HG03039 (cell line): Measurements from ENCODE around the gene SH2B3.
"Not testable (repeated sequence)": the region's sequence is repeated elsewhere in the genome, so short reads cannot be mapped to it uniquely, and the experiment has no call there.

Source experiments
- ATAC-seq: cut with Tn5 transposase; IDR thresholded peaks from one replicate; pipeline ENCODE4 v1.9.1; 2021; ENCODE audit warnings: mild to moderate bottlenecking, moderate library complexity; ENCODE audit not compliant: unreplicated experiment

SH2B3 gene

GRCh38 chr12:111455448-111456320 lies 50.0 kb downstream of the SH2B3 start:
- ATAC-seq = no peak

DNA sequence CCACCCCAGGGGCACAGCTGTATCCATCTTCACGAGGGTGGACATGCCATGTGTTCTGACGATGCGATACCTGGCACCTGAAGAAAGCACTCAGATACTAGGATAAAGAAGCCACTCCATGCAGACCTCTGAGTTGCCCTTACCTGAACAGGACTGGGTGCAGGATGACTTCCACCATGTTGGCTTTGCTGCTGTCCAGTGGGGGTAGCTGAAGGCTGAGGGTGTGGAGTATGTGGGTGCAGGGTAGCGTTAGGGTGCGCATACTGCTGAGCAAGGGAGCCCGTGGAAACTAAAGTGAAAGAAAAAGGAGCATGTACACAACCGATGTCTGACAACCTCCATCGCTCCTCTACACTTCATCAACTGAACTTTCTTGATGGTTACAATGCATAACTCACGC lies 51.3 kb downstream of the SH2B3 start:
- ATAC-seq = no peak

- no peak for ATAC-seq
Measured at GRCh38 chr12:111457577-111457976, 51.9 kb downstream of the SH2B3 start.

DNA sequence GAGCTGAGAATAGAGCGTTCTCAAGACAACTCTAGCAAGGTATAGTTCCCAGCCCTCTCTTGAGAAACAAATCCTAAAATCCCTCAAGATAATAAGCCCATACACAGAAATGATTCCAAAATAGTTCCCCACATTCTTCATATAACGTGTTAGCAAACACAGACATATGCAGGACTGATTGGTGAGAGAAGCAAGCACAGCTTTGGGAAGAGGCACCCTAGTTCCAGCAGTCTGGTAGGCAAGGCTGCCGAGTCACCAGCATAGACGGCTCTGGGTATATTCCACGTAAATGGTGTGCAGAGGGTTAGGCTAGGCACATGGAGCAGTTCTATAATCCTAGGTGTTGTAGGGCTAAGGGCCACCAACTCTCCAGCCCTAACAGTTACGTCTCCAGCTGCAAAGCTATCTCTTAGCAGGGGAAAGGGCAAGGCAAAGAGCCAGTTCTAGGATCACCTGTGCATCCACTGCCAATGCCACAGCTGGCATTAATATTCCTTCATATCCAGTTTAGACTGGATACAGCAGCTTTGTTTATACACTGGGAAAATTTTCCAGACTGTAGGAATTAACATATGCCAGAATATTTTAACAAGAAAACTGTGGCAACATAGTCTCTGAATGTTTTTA lies 52.9 kb downstream of the SH2B3 start:
- ATAC-seq = no peak

- not testable (repeated sequence) for ATAC-seq
Measured at GRCh38 chr12:111460111-111460510, 54.4 kb downstream of the SH2B3 start.

- ATAC-seq = no peak
Measured at GRCh38 chr12:111462210-111462769, 56.6 kb downstream of the SH2B3 start.

DNA sequence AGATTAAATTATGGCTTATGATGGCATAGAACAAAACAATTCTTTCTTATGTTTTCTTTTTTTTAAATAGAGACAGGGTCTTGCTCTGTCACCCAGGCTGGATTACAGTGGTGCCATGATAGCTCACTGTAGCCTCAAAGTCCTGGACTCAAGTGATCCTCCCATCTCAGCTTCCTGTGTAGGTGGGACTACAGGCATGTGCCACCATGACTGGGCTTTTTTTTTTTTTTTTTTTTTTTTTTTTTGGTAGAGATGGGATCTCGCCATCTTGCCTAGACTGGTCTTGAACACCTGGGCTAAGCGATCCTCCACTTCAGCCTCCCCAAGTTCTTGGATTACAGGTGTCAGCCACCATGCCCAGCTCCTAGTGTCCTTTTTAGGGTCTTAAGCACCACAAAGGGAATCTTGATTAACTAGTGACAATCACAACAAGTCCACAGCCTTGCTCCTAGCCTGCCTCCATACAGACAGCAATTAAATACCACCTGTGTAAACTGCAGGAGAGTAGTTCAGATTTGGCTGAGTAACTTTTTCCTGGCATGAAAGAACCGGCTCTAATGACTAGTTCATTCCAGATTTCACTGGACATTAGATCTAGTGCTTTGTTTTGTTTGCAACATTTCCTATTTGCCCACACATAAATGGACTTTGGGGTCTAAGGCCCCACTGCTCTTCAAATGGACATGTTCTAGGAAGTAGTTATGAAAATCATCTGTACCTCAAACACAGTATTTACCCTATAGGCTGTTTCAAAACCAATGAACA lies 61.6 kb downstream of the SH2B3 start:
- no peak for ATAC-seq

GRCh38 chr12:111467857-111468241 lies 62.1 kb downstream of the SH2B3 start:
- ATAC-seq = no peak

GRCh38 chr12:111469401-111469800 lies 63.7 kb downstream of the SH2B3 start:
- no peak for ATAC-seq

GRCh38 chr12:111471236-111471635 lies 65.5 kb downstream of the SH2B3 start:
- ATAC-seq = no peak

- ATAC-seq = no peak
Measured at GRCh38 chr12:111482462-111482861, 76.7 kb downstream of the SH2B3 start.

DNA sequence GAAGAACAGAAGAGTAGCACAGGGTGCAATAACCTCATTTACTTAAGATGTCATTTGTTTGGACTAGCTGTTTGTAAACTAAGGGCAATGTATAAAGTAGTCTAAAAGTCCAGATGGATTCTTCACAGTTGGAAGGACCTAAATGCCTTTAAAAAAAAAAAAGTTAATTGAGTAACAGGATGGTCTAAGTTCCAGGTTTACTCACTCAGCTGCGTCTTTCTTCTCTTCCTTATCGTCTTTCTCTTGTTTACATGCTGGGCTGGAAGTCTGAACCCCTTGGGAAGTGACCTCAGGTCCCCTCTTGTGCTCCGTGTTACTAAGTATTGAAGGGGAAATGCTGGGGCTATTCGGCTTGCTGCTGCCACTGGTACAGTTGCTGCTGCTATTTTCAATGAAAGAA lies 82.5 kb downstream of the SH2B3 start:
- no peak for ATAC-seq

- no peak for ATAC-seq
Measured at GRCh38 chr12:111488798-111489197, 83.1 kb downstream of the SH2B3 start.

GRCh38 chr12:111492979-111493378 lies 87.3 kb downstream of the SH2B3 start:
- not testable (repeated sequence) for ATAC-seq

GRCh38 chr12:111494676-111495075 lies 89.0 kb downstream of the SH2B3 start:
- ATAC-seq = no peak
